ENCODE results near the gene DNAH5. TPM values are rescaled to one million over a fixed set of nuclear protein-coding genes. Genes with fewer than 3 reads are reported as not detected.

DNAH5 gene
- total RNA-seq, 1 donor from 2014 or later, result under 0.01 TPM

DNA sequence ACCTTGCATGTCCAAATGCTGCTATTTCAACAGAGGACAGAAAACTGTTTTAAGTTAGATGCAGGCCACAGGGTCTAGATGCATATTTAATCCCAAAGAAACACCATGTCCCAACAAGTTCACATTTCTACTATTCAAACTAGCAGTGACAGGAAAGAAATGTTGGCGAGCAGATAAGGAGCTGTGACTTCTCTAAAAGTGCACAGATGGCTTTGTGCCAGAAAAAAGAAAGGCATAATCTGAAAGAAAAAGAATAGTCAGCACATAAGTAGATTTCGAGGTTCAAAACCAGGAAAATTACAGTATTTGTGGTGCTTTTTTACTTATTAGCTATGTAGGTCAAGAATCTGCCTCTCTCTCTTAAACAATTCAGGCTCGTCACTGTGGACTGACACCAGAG lies 178.3 kb downstream of the DNAH5 start:
- H3K27ac ChIP-seq, result no peak overlapping the region
- intact Hi-C loops (cut with DNase I), result no loop called here
- no peaks in the 10 kb centered on the region for H3K4me1 ChIP-seq
- H3K9me3 ChIP-seq, result no peaks in the 10 kb centered on the region
- H3K36me3 ChIP-seq, result no peaks in the 10 kb centered on the region
- no peak overlapping the region for H3K4me3 ChIP-seq
- H3K27me3 ChIP-seq, result no peaks in the 10 kb centered on the region
- TF ChIP-seq, protein P1, sequence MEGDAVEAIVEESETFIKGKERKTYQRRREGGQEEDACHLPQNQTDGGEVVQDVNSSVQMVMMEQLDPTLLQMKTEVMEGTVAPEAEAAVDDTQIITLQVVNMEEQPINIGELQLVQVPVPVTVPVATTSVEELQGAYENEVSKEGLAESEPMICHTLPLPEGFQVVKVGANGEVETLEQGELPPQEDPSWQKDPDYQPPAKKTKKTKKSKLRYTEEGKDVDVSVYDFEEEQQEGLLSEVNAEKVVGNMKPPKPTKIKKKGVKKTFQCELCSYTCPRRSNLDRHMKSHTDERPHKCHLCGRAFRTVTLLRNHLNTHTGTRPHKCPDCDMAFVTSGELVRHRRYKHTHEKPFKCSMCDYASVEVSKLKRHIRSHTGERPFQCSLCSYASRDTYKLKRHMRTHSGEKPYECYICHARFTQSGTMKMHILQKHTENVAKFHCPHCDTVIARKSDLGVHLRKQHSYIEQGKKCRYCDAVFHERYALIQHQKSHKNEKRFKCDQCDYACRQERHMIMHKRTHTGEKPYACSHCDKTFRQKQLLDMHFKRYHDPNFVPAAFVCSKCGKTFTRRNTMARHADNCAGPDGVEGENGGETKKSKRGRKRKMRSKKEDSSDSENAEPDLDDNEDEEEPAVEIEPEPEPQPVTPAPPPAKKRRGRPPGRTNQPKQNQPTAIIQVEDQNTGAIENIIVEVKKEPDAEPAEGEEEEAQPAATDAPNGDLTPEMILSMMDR (IDR thresholded peaks at IDR 0.05), result no peak
- no peak for DNase-seq (ENCODE audit: low spot score in 2 of 2)

DNA sequence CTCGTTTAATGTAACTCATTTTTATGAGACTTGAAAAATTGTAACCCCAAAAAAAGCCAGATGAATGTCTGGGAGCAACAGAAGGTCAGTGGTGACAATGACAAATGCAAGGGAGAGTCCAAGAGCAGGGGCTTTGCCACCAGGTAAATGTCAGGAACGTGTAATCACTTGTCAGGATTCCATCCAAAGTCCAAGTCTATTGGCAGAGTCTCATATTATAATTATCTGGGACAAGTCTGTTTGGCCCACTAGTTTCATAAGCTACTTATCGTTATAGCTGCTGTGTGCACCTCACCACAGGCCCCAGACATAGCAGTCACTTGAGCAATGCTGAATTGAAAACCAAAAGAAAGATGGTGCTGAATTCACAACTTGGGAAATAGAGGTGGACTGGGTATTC lies 180.8 kb downstream of the DNAH5 start:
- Histone ChIP-seq H3K9me3 (no peaks in the 10 kb centered on the region), H3K27ac (no peak overlapping the region), H3K4me3 (no peak overlapping the region), H3K4me1 (no peaks in the 10 kb centered on the region), H3K36me3 (no peaks in the 10 kb centered on the region), H3K27me3 (no peaks in the 10 kb centered on the region)
- TF ChIP-seq, protein P1 (IDR thresholded peaks at IDR 0.05), result no peak
- intact Hi-C loops (cut with DNase I), result no loop called here
- no peak for DNase-seq (ENCODE audit: low spot score in 2 of 2)

DNA sequence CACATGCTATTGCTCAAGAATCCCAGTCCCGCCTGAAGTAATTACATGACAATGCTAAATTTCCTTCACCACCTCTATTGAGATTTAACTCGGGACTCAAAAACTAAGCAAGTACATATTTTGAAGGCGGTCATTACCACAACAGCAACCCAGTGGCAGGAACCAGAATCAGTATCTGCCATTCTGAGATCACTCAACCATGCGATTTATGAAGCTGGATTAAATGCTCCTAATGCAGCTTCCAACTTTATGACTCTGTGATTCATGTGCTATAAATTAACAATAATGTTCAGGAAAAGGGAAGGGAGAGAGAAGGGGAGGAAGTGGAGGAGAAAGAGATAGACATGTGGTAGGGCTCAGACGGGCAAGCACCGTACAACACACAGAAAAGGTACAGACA lies 194.7 kb downstream of the DNAH5 start:
- TF ChIP-seq, protein P1 (IDR thresholded peaks at IDR 0.05), result no peak
- H3K27ac ChIP-seq, result no peak overlapping the region
- H3K27me3 ChIP-seq, result no peaks in the 10 kb centered on the region
- no peaks in the 10 kb centered on the region for H3K4me1 ChIP-seq
- H3K4me3 ChIP-seq, result no peak overlapping the region
- H3K36me3 ChIP-seq, result no peaks in the 10 kb centered on the region
- intact Hi-C loops (cut with DNase I), result no loop called here
- H3K9me3 ChIP-seq, result no peaks in the 10 kb centered on the region
- no peak for DNase-seq (ENCODE audit: low spot score in 2 of 2)

DNA sequence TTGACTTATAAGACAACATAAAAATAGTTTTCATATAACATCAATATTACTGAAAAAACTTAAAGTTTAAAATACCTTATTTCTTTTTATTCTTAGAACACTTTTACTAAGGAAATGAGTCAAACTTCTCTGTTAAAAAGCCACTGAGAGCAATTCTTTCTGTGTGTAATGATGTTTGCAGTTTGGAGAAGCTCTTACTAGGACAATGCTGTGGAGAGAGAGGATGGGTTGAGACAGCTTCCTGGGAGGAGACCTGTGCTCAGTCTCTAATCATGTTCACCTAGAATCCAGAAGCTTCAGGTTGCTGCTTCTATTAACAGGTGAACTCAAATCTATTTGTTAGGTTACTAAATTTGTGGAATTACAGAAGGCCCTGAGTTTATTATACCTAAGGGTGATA lies 198.5 kb downstream of the DNAH5 start:
- DNase-seq (ENCODE audit: low spot score in 2 of 2), result no peak
- Histone ChIP-seq H3K4me1 (no peaks in the 10 kb centered on the region), H3K36me3 (no peaks in the 10 kb centered on the region), H3K4me3 (no peak overlapping the region), H3K27ac (no peak overlapping the region), H3K9me3 (no peaks in the 10 kb centered on the region), H3K27me3 (no peaks in the 10 kb centered on the region)
- TF ChIP-seq, protein P1 (IDR thresholded peaks at IDR 0.05), result no peak
- intact Hi-C loops (cut with DNase I), result no loop called here

DNA sequence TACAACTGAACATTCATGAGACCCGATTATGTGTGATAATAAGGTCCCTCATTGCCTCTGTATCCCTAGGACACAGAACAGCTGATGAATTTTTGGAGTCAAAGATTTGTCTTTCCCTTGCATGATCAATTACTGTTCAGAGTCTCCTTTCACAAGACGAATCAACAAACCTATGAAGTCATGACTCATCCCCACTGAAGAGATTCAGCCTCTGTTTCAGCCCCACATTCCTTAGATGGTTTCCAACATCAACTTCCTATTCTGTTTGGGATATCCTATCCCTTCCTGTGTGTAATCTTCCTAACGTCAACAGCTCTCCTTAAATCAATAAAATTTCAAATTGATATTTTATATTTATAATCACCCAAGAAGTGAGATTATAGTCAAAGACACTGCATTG lies 199.0 kb downstream of the DNAH5 start:
- Histone ChIP-seq H3K36me3 (no peaks in the 10 kb centered on the region), H3K9me3 (no peaks in the 10 kb centered on the region), H3K27ac (no peak overlapping the region), H3K4me3 (no peak overlapping the region), H3K4me1 (no peaks in the 10 kb centered on the region), H3K27me3 (no peaks in the 10 kb centered on the region)
- intact Hi-C loops (cut with DNase I), result no loop called here
- TF ChIP-seq, protein P1 (IDR thresholded peaks at IDR 0.05), result no peak
- no peak for DNase-seq (ENCODE audit: low spot score in 2 of 2)

DNA sequence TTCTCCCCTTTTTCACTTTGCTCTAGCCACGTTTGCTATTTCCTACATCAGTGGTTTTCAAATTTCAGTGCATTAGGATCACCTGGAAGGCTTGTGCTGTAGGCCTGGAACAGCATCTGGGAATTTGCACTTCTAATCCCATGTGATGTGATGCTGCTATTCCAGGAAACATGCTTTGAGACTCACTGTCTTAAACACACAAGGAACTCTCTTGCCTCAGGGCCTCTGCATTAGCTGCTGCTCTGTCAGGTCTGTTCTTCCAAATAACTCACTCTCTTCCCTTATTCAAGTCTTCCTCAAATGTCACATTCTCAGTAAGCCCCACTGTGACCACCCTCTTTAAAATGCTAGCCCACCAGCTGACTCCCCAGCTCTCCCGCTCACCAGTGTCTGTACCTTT lies 204.0 kb downstream of the DNAH5 start:
- Histone ChIP-seq H3K4me3 (no peak overlapping the region), H3K27ac (no peak overlapping the region), H3K27me3 (no peaks in the 10 kb centered on the region), H3K4me1 (no peaks in the 10 kb centered on the region), H3K36me3 (no peaks in the 10 kb centered on the region), H3K9me3 (no peaks in the 10 kb centered on the region)
- intact Hi-C loops (cut with DNase I), result no loop called here
- TF ChIP-seq, protein P1 (IDR thresholded peaks at IDR 0.05), result no peak
- DNase-seq (ENCODE audit: low spot score in 2 of 2), result no peak

Measured in ascending aorta (tissue), 2 donors.